ENCODE measurements around the gene DGAT2.

GRCh38 chr11:75725547-75726320 lies 42.8 kb upstream of the DGAT2 start:
- no peak for TF ChIP-seq POLR2A (IDR thresholded peaks at IDR 0.05)
- TF ChIP-seq, protein P1, sequence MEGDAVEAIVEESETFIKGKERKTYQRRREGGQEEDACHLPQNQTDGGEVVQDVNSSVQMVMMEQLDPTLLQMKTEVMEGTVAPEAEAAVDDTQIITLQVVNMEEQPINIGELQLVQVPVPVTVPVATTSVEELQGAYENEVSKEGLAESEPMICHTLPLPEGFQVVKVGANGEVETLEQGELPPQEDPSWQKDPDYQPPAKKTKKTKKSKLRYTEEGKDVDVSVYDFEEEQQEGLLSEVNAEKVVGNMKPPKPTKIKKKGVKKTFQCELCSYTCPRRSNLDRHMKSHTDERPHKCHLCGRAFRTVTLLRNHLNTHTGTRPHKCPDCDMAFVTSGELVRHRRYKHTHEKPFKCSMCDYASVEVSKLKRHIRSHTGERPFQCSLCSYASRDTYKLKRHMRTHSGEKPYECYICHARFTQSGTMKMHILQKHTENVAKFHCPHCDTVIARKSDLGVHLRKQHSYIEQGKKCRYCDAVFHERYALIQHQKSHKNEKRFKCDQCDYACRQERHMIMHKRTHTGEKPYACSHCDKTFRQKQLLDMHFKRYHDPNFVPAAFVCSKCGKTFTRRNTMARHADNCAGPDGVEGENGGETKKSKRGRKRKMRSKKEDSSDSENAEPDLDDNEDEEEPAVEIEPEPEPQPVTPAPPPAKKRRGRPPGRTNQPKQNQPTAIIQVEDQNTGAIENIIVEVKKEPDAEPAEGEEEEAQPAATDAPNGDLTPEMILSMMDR (IDR thresholded peaks at IDR 0.05): no peak

All from Peyer's patch (tissue), 4 donors.